GM23248 (cell line): ENCODE data around the gene CDH13.

ENCODE experiments used
- EZH2 ChIP-seq: fragments of 200-600 bp; sonication (generic); IDR thresholded peaks from 2 replicates; pipeline ENCODE4 v1.6.1; 2018; ENCODE audit warnings: antibody characterized with exemption, mild to moderate bottlenecking; ENCODE audit not compliant: insufficient read depth, poor library complexity, severe bottlenecking
- EZH2phosphoT487 ChIP-seq: fragments of 200-600 bp; sonication (generic); IDR thresholded peaks from 2 replicates; pipeline ENCODE4 v1.6.1; 2018; ENCODE audit warnings: antibody characterized with exemption, moderate library complexity, mild to moderate bottlenecking, low read depth; ENCODE audit not compliant: insufficient read depth

DNA sequence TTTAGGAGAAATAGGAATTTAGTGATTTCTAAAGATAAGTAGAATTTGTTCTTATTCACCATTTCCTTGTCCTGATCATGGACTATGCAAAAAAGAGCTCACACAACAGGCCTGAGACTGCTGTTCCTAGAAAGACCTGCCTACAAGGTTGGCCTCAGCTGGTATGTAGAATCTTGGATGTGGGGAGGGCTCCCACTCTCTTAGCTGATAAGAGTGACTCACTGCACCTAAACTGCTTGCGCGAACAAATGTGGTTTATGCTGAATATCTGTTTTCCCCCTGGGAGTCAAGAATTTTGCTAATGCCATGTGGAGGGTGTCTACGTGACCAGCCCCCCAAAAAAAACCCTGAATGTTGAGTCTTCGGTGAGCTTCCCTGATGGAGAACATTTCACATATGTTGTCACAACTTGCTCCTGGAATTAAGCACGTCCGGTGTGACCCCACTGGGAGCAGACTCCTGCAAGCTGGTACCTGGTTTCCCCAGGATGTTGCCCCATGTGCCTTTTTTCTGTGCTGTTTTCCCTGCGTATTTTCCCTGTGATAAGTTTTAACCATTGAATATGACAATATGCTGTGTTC lies 1112.2 kb downstream of the CDH13 start:
- TF ChIP-seq EZH2phosphoT487: no peak
- TF ChIP-seq EZH2: no peak
